Nephron progenitor cell (in vitro differentiated cells): ENCODE results near the gene EXOSC9.

Source experiments
- DNase-seq: peaks from one replicate; pipeline ENCODE4 v3.0.0; 2021
- H3K27ac Mint-ChIP-seq: 2 replicates; pipeline ENCODE4 v1.8.0; 2021; ENCODE audit warnings: mild to moderate bottlenecking, moderate library complexity, mixed read lengths
- H3K27me3 Mint-ChIP-seq: 2 replicates; pipeline ENCODE4 v1.8.0; 2021; ENCODE audit warnings: mild to moderate bottlenecking, low read depth, mixed read lengths; ENCODE audit not compliant: poor library complexity
- H3K36me3 Mint-ChIP-seq: 2 replicates; pipeline ENCODE4 v1.8.0; 2021; ENCODE audit warnings: low read depth, mixed read lengths
- H3K4me1 Mint-ChIP-seq: 2 replicates; pipeline ENCODE4 v1.8.0; 2021; ENCODE audit warnings: mixed read lengths
- H3K4me3 Mint-ChIP-seq: 2 replicates; pipeline ENCODE4 v1.8.0; 2021; ENCODE audit warnings: mild to moderate bottlenecking, moderate library complexity, mixed read lengths
- H3K9me3 Mint-ChIP-seq: 2 replicates; pipeline ENCODE4 v1.8.0; 2021; ENCODE audit warnings: mild to moderate bottlenecking, moderate library complexity, mixed read lengths
- CTCF ChIP-seq: fragments of 200-600 bp; sonication (generic); IDR thresholded peaks from 2 replicates; pipeline ENCODE4 v1.5.0; 2021; ENCODE audit warnings: antibody characterized with exemption

Gene EXOSC9

GRCh38 chr4:121784401-121784800, 16.7 kb upstream of the EXOSC9 start:
- Mint-ChIP-seq H3K27me3 (peaks cover 24% of the 10 kb centered on the region), H3K4me3 (no peak overlapping the region), H3K36me3 (no peaks in the 10 kb centered on the region), H3K27ac (no peak overlapping the region), H3K4me1 (no peaks in the 10 kb centered on the region), H3K9me3 (no peaks in the 10 kb centered on the region)
- no peak for TF ChIP-seq CTCF
- DNase-seq, result no peak

- Mint-ChIP-seq H3K36me3 (no peaks in the 10 kb centered on the region), H3K9me3 (no peaks in the 10 kb centered on the region), H3K4me3 (no peak overlapping the region), H3K4me1 (no peaks in the 10 kb centered on the region), H3K27ac (no peak overlapping the region), H3K27me3 (peaks cover 24% of the 10 kb centered on the region)
- DNase-seq, result no peak
- TF ChIP-seq CTCF, result no peak
Measured at GRCh38 chr4:121784975-121785374, 16.1 kb upstream of the EXOSC9 start.

GRCh38 chr4:121785479-121785878, 15.6 kb upstream of the EXOSC9 start:
- Mint-ChIP-seq H3K4me3 (no peak overlapping the region), H3K27ac (no peak overlapping the region), H3K27me3 (peaks cover 25% of the 10 kb centered on the region), H3K9me3 (no peaks in the 10 kb centered on the region), H3K4me1 (no peaks in the 10 kb centered on the region), H3K36me3 (no peaks in the 10 kb centered on the region)
- TF ChIP-seq CTCF, result no peak
- DNase-seq, result no peak

- no peak for DNase-seq
- no peak overlapping the region for H3K4me3 Mint-ChIP-seq
- H3K36me3 Mint-ChIP-seq, result no peaks in the 10 kb centered on the region
- H3K27me3 Mint-ChIP-seq, result peaks cover 22% of the 10 kb centered on the region
- no peaks in the 10 kb centered on the region for H3K9me3 Mint-ChIP-seq
- H3K4me1 Mint-ChIP-seq, result no peaks in the 10 kb centered on the region
- no peak overlapping the region for H3K27ac Mint-ChIP-seq
- no peak for TF ChIP-seq CTCF
Measured at GRCh38 chr4:121786221-121786620, 14.9 kb upstream of the EXOSC9 start.

GRCh38 chr4:121788896-121789295, 12.2 kb upstream of the EXOSC9 start:
- TF ChIP-seq CTCF, result no peak
- DNase-seq, result no peak
- Mint-ChIP-seq H3K27me3 (peaks cover 20% of the 10 kb centered on the region), H3K27ac (no peak overlapping the region), H3K4me3 (no peak overlapping the region), H3K36me3 (no peaks in the 10 kb centered on the region), H3K9me3 (no peaks in the 10 kb centered on the region), H3K4me1 (no peaks in the 10 kb centered on the region)

- Mint-ChIP-seq H3K36me3 (no peaks in the 10 kb centered on the region), H3K27me3 (peaks cover 19% of the 10 kb centered on the region), H3K4me3 (no peak overlapping the region), H3K9me3 (no peaks in the 10 kb centered on the region), H3K27ac (no peak overlapping the region), H3K4me1 (no peaks in the 10 kb centered on the region)
- DNase-seq, result no peak
- no peak for TF ChIP-seq CTCF
Measured at GRCh38 chr4:121789455-121789854, 11.7 kb upstream of the EXOSC9 start.
